ENCODE measurements around the gene OBSCN.

Gene OBSCN

DNA sequence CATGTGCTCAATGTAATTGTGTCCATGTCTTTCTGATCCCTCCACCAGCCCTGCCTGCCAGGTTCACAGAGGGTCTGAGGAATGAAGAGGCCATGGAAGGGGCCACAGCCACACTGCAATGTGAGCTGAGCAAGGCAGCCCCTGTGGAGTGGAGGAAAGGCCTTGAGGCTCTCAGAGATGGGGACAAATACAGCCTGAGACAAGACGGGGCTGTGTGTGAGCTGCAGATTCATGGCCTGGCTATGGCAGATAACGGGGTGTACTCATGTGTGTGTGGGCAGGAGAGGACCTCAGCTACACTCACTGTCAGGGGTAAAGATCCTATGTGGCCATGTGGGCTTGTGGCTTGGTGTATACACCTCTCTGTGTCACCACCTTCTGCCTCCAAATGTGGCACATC is 91.4 kb downstream of the OBSCN start:
- Histone ChIP-seq H3K4me1 (ENCODE audit: control insufficient read depth, insufficient read depth, low read length) (no peaks in the 10 kb centered on the region), H3K9me3 (ENCODE audit: control insufficient read depth, insufficient read depth, low read length) (peaks cover 63% of the 10 kb centered on the region), H3K9ac (ENCODE audit: low read depth, low read length) (no peak overlapping the region), H3K27ac (ENCODE audit: low read depth, low read length) (no peak overlapping the region), H3K27me3 (ENCODE audit: control insufficient read depth, insufficient read depth, low read length) (no peaks in the 10 kb centered on the region), H3K36me3 (ENCODE audit: control insufficient read depth, insufficient read depth, low read length) (no peaks in the 10 kb centered on the region), H3K4me3 (ENCODE audit: low read depth, low read length) (no peak overlapping the region)

DNA sequence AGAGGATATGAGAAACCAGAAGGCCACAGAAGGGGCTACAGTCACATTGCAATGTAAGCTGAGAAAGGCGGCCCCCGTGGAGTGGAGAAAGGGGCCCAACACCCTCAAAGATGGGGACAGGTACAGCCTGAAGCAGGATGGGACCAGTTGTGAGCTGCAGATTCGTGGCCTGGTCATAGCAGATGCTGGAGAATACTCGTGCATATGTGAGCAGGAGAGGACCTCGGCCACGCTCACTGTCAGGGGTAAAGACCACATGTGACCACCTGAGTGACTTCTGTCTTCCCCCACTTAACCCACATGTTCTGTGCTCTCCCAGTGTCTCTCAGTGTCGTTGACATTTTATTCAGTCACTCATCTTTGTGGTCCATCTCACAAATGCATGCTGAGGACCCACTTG is 92.1 kb downstream of the OBSCN start:
- Histone ChIP-seq H3K4me1 (ENCODE audit: control insufficient read depth, insufficient read depth, low read length) (no peaks in the 10 kb centered on the region), H3K4me3 (ENCODE audit: low read depth, low read length) (no peak overlapping the region), H3K9me3 (ENCODE audit: control insufficient read depth, insufficient read depth, low read length) (peaks cover 61% of the 10 kb centered on the region), H3K9ac (ENCODE audit: low read depth, low read length) (no peak overlapping the region), H3K36me3 (ENCODE audit: control insufficient read depth, insufficient read depth, low read length) (no peaks in the 10 kb centered on the region), H3K27me3 (ENCODE audit: control insufficient read depth, insufficient read depth, low read length) (no peaks in the 10 kb centered on the region), H3K27ac (ENCODE audit: low read depth, low read length) (no peak overlapping the region)

DNA sequence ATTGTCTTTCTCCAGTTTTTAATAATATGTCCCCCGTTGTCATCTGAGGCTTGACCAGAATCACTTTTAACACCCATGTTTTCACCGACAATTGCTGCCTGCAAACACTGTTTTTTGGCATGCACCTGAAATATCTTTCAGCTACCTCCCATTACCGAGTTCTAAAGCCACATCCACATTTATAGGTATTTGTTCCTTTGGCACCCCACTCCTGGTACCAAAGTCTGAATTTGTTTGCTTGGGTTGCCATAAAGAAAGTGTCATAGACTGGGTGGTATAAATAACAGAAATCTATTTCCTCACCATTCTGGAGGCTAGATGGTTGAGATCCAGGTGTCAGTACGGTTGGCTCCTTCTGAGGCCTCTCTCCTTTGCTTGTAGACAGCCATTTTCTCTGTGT is 94.2 kb downstream of the OBSCN start:
- Histone ChIP-seq H3K9me3 (ENCODE audit: control insufficient read depth, insufficient read depth, low read length) (peaks cover 59% of the 10 kb centered on the region), H3K27ac (ENCODE audit: low read depth, low read length) (no peak overlapping the region), H3K4me1 (ENCODE audit: control insufficient read depth, insufficient read depth, low read length) (no peaks in the 10 kb centered on the region), H3K9ac (ENCODE audit: low read depth, low read length) (no peak overlapping the region), H3K36me3 (ENCODE audit: control insufficient read depth, insufficient read depth, low read length) (no peaks in the 10 kb centered on the region), H3K4me3 (ENCODE audit: low read depth, low read length) (no peak overlapping the region), H3K27me3 (ENCODE audit: control insufficient read depth, insufficient read depth, low read length) (no peaks in the 10 kb centered on the region)

DNA sequence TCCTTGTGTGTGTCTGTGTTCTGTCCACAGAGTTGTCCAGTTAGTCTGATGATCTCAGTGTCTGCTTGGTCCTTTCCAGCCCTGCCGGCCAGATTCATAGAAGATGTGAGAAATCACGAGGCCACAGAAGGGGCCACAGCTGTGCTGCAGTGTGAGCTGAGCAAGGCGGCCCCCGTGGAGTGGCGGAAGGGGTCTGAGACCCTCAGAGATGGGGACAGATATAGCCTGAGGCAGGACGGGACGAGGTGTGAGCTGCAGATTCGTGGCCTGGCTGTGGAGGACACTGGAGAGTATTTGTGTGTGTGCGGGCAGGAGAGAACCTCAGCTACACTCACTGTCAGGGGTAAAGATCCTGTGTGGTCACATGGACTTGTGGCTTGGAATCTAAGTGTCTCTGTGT is 95.8 kb downstream of the OBSCN start:
- H3K27ac ChIP-seq (ENCODE audit: low read depth, low read length), result no peak overlapping the region
- H3K9me3 ChIP-seq (ENCODE audit: control insufficient read depth, insufficient read depth, low read length), result peaks cover 46% of the 10 kb centered on the region
- no peaks in the 10 kb centered on the region for H3K4me1 ChIP-seq (ENCODE audit: control insufficient read depth, insufficient read depth, low read length)
- no peaks in the 10 kb centered on the region for H3K27me3 ChIP-seq (ENCODE audit: control insufficient read depth, insufficient read depth, low read length)
- no peaks in the 10 kb centered on the region for H3K36me3 ChIP-seq (ENCODE audit: control insufficient read depth, insufficient read depth, low read length)
- no peak overlapping the region for H3K4me3 ChIP-seq (ENCODE audit: low read depth, low read length)
- H3K9ac ChIP-seq (ENCODE audit: low read depth, low read length), result no peak overlapping the region

DNA sequence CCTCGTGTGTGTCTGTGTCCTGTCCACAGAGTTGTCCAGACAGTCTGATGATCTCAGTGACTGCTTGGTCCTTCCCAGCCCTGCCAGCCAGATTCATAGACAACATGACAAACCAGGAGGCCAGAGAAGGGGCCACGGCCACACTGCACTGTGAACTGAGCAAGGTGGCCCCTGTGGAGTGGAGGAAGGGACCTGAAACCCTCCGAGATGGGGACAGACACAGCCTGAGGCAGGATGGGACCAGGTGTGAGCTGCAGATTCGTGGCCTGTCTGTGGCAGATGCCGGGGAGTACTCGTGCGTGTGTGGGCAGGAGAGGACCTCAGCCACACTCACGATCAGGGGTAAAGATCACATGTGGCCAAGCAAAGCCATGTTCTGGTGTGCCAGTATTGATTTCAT is 96.4 kb downstream of the OBSCN start:
- Histone ChIP-seq H3K9ac (ENCODE audit: low read depth, low read length) (no peak overlapping the region), H3K4me3 (ENCODE audit: low read depth, low read length) (no peak overlapping the region), H3K4me1 (ENCODE audit: control insufficient read depth, insufficient read depth, low read length) (no peaks in the 10 kb centered on the region), H3K27me3 (ENCODE audit: control insufficient read depth, insufficient read depth, low read length) (no peaks in the 10 kb centered on the region), H3K27ac (ENCODE audit: low read depth, low read length) (no peak overlapping the region), H3K36me3 (ENCODE audit: control insufficient read depth, insufficient read depth, low read length) (no peaks in the 10 kb centered on the region), H3K9me3 (ENCODE audit: control insufficient read depth, insufficient read depth, low read length) (peaks cover 40% of the 10 kb centered on the region)

DNA sequence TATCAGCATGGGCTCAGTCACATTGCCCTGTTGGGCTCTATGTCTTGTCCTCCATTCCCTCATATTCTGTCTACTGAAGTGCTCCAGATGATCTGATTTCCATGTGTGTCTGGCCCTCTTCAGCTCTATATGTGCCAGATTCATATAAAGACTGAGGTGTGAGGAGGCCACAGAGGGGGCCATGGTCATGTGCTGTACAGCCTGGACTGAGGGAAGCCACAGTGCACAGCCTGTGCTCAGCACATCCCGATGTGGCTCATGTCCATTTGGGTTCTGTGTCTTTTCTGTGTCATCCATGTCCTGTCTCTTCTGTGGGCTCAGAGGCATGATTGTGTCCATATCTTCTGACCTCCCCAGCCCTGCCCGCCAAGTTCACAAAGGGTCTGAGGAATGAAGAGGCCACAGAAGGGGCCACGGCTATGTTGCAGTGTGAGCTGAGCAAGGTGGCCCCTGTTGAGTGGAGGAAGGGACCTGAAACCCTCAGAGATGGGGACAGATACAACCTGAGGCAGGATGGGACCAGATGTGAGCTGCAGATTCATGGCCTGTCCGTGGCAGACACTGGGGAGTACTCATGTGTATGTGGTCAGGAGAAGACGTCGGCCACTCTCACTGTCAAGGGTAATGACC is 97.0 kb downstream of the OBSCN start:
- no peak overlapping the region for H3K27ac ChIP-seq (ENCODE audit: low read depth, low read length)
- no peaks in the 10 kb centered on the region for H3K27me3 ChIP-seq (ENCODE audit: control insufficient read depth, insufficient read depth, low read length)
- peaks cover 33% of the 10 kb centered on the region for H3K9me3 ChIP-seq (ENCODE audit: control insufficient read depth, insufficient read depth, low read length)

DNA sequence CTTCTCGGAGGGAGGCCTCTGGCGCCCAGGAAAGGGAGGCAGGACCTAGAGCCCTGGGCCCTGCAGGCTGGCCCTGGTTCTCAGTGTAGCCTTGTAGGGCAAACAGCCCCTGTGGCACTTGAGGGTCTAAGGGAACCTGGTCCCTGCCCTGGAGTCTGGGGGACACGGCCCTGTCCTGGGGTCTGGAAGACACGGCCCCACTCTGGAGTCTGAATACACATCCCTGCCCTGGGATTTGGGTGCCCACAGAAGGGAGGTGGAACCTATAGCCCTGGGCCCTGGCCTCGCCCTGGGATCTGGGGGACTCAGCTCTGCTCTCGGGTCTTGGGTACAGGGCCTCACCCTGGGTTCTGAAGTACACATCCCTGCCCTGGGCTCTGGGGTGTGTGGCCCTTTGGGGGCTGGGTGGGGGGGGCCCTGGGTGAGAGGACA is 97.9 kb downstream of the OBSCN start:
- Histone ChIP-seq H3K27ac (ENCODE audit: low read depth, low read length) (no peak overlapping the region), H3K9ac (ENCODE audit: low read depth, low read length) (no peak overlapping the region), H3K4me3 (ENCODE audit: low read depth, low read length) (no peak overlapping the region), H3K27me3 (ENCODE audit: control insufficient read depth, insufficient read depth, low read length) (no peaks in the 10 kb centered on the region), H3K9me3 (ENCODE audit: control insufficient read depth, insufficient read depth, low read length) (peaks cover 29% of the 10 kb centered on the region), H3K36me3 (ENCODE audit: control insufficient read depth, insufficient read depth, low read length) (no peaks in the 10 kb centered on the region), H3K4me1 (ENCODE audit: control insufficient read depth, insufficient read depth, low read length) (no peaks in the 10 kb centered on the region)

More for the DNA sequence above, 97.0 kb downstream of the OBSCN start:
- H3K4me1 ChIP-seq (ENCODE audit: control insufficient read depth, insufficient read depth, low read length), result no peaks in the 10 kb centered on the region
- H3K4me3 ChIP-seq (ENCODE audit: low read depth, low read length), result no peak overlapping the region
- no peak overlapping the region for H3K9ac ChIP-seq (ENCODE audit: low read depth, low read length)
- no peaks in the 10 kb centered on the region for H3K36me3 ChIP-seq (ENCODE audit: control insufficient read depth, insufficient read depth, low read length)

DNA sequence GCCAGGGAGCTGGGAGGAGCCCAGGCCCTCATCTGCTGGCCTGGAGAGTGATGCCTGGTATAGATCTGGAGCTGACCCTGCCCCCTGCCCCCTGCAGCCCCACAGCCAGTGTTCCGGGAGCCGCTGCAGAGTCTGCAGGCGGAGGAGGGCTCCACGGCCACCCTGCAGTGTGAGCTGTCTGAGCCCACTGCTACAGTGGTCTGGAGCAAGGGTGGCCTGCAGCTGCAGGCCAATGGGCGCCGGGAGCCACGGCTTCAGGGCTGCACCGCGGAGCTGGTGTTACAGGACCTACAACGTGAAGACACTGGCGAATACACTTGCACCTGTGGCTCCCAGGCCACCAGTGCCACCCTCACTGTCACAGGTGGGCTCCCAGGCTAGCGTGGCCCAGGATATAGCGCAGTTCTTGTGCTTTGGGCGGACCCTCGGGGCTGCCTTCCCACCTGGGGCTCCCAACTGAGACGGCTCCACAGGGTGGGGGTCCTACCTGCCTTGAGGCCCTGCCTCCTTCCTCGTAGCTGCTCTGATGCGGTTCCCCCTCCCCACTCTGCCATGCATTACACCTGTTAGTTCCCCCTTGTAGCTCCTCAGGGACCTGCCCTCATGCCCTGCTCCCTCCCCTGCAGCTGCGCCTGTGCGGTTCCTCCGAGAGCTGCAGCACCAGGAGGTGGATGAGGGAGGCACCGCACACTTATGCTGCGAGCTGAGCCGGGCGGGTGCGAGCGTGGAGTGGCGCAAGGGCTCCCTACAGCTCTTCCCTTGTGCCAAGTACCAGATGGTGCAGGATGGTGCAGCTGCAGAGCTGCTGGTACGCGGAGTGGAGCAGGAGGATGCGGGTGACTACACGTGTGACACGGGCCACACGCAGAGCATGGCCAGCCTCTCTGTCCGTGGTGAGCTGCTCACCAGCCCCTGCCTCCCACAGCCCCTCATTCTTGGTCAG is 98.7 kb downstream of the OBSCN start:
- Histone ChIP-seq H3K4me3 (ENCODE audit: low read depth, low read length) (no peak overlapping the region), H3K27me3 (ENCODE audit: control insufficient read depth, insufficient read depth, low read length) (no peaks in the 10 kb centered on the region), H3K27ac (ENCODE audit: low read depth, low read length) (no peak overlapping the region), H3K9me3 (ENCODE audit: control insufficient read depth, insufficient read depth, low read length) (peaks cover 26% of the 10 kb centered on the region), H3K36me3 (ENCODE audit: control insufficient read depth, insufficient read depth, low read length) (no peaks in the 10 kb centered on the region), H3K9ac (ENCODE audit: low read depth, low read length) (no peak overlapping the region), H3K4me1 (ENCODE audit: control insufficient read depth, insufficient read depth, low read length) (no peaks in the 10 kb centered on the region)

DNA sequence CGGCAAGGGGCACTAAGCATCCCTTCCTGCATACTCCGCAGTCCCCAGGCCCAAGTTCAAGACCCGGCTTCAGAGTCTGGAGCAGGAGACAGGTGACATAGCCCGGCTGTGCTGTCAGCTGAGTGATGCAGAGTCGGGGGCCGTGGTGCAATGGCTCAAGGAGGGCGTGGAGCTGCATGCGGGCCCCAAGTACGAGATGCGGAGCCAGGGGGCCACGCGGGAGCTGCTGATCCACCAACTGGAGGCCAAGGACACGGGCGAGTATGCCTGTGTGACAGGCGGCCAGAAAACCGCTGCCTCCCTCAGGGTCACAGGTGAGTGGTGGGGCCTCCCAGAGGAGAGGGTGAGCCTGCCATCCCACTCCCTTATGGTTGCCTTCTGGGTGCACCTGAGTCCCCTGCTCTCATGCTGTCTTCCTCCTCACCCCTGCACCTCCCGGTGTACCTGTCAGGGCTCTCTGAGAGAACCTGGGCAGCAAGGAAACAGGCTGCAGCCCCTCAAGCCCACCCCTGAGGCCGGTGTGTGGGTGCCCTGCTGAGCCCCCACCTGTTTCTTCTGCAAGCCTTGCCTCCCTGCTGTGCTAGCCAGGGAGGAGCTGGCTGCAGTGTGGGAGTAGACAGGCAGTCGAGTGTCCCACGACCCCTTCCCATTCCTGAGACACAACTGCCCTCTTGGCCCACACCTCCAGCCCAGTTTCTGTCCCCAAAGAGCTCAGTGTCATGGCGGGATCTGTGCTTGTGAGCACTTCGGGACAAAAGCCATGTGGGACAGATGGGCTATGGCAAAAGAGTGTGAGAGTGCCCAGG is 99.6 kb downstream of the OBSCN start:
- Histone ChIP-seq H3K4me1 (ENCODE audit: control insufficient read depth, insufficient read depth, low read length) (no peaks in the 10 kb centered on the region), H3K4me3 (ENCODE audit: low read depth, low read length) (no peak overlapping the region), H3K9me3 (ENCODE audit: control insufficient read depth, insufficient read depth, low read length) (peaks cover 22% of the 10 kb centered on the region), H3K27me3 (ENCODE audit: control insufficient read depth, insufficient read depth, low read length) (no peaks in the 10 kb centered on the region), H3K9ac (ENCODE audit: low read depth, low read length) (no peak overlapping the region), H3K27ac (ENCODE audit: low read depth, low read length) (no peak overlapping the region), H3K36me3 (ENCODE audit: control insufficient read depth, insufficient read depth, low read length) (no peaks in the 10 kb centered on the region)

DNA sequence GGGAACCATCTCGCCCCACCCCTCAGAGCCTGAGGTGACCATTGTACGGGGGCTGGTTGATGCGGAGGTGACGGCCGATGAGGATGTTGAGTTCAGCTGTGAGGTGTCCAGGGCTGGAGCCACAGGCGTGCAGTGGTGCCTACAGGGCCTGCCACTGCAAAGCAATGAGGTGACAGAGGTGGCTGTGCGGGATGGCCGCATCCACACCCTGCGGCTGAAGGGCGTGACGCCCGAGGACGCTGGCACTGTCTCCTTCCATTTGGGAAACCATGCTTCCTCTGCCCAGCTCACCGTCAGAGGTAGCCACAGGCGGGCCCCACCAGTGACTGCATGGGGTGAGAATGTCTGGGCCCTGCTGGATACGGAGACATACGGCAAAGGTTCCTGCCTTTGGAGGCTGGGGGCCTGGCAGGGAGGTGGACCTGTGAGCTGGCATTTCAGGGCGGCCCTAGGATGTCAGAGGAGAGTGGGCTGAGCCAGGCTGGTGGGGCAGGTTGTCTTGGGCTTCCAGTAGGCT is 100.3 kb downstream of the OBSCN start:
- Histone ChIP-seq H3K4me1 (ENCODE audit: control insufficient read depth, insufficient read depth, low read length) (no peaks in the 10 kb centered on the region), H3K4me3 (ENCODE audit: low read depth, low read length) (no peak overlapping the region), H3K36me3 (ENCODE audit: control insufficient read depth, insufficient read depth, low read length) (no peaks in the 10 kb centered on the region), H3K9me3 (ENCODE audit: control insufficient read depth, insufficient read depth, low read length) (peaks cover 15% of the 10 kb centered on the region; the same call in 1 of the 2 replicates), H3K27me3 (ENCODE audit: control insufficient read depth, insufficient read depth, low read length) (no peaks in the 10 kb centered on the region), H3K27ac (ENCODE audit: low read depth, low read length) (no peak overlapping the region), H3K9ac (ENCODE audit: low read depth, low read length) (no peak overlapping the region)

All from HUES48 (cell line).